Fibroblast of peridontal ligament (primary cell): ENCODE results near the gene DHRSX.
"Not testable (repeated sequence)": the region's sequence is repeated elsewhere in the genome, so short reads cannot be mapped to it uniquely, and the experiment has no call there.

Experiments used
- DNase-seq: peaks from one replicate; pipeline ENCODE4 v3.0.0-alpha.2; 2010; ENCODE audit errors: extremely low read depth

Gene DHRSX

GRCh38 chrX:2520539-2520938, 19.8 kb upstream of the DHRSX start:
- DNase-seq = no peak

- not testable (repeated sequence) for DNase-seq
Measured at GRCh38 chrX:2519638-2520037, 18.9 kb upstream of the DHRSX start.

GRCh38 chrX:2517055-2517454, 16.3 kb upstream of the DHRSX start:
- no peak for DNase-seq

- DNase-seq = no peak
Measured at GRCh38 chrX:2516623-2517022, 15.8 kb upstream of the DHRSX start.

- no peak for DNase-seq
Measured at GRCh38 chrX:2514131-2514530, 13.4 kb upstream of the DHRSX start.

GRCh38 chrX:2513121-2513664, 12.4 kb upstream of the DHRSX start:
- DNase-seq = no peak

GRCh38 chrX:2512501-2512900, 11.7 kb upstream of the DHRSX start:
- DNase-seq = no peak

- DNase-seq = no peak
Measured at GRCh38 chrX:2511326-2511725, 10.6 kb upstream of the DHRSX start.

GRCh38 chrX:2508648-2509335, 8.0 kb upstream of the DHRSX start:
- no peak for DNase-seq

- no peak for DNase-seq
Measured at GRCh38 chrX:2507904-2508627, 7.3 kb upstream of the DHRSX start.

- DNase-seq = no peak
Measured at GRCh38 chrX:2507196-2507595, 6.4 kb upstream of the DHRSX start.

- DNase-seq = not testable (repeated sequence)
Measured at GRCh38 chrX:2505341-2505740, 4.6 kb upstream of the DHRSX start.

GRCh38 chrX:2504706-2505332, 4.0 kb upstream of the DHRSX start:
- no peak for DNase-seq

- no peak for DNase-seq
Measured at GRCh38 chrX:2503591-2504500, 3.1 kb upstream of the DHRSX start.

- DNase-seq = peak; percentile 29
Measured at GRCh38 chrX:2502668-2503519, 2.1 kb upstream of the DHRSX start.

- no peak for DNase-seq
Measured at GRCh38 chrX:2502120-2502667, 1.4 kb upstream of the DHRSX start.

- DNase-seq = no peak
Measured at GRCh38 chrX:2501559-2502102, 855 bp upstream of the DHRSX start.

- peak; percentile 56 for DNase-seq
Measured at GRCh38 chrX:2500091-2500802, 529 bp downstream of the DHRSX start.

GRCh38 chrX:2499507-2499906, 1.3 kb downstream of the DHRSX start:
- DNase-seq = no peak
